HK-2 (cell line): ENCODE measurements around the gene ANKRD10.

ENCODE experiments used
- DNase-seq: peaks from one replicate; pipeline ENCODE4 v3.0.0-alpha.2; 2018; ENCODE audit not compliant: unreplicated experiment

The ANKRD10 gene

GRCh38 chr13:110885966-110886869, 28.7 kb downstream of the ANKRD10 start:
- no peak for DNase-seq

GRCh38 chr13:110885516-110885915, 29.4 kb downstream of the ANKRD10 start:
- DNase-seq = no peak

- DNase-seq = no peak
Observed at GRCh38 chr13:110884517-110884916, 30.4 kb downstream of the ANKRD10 start.

DNA sequence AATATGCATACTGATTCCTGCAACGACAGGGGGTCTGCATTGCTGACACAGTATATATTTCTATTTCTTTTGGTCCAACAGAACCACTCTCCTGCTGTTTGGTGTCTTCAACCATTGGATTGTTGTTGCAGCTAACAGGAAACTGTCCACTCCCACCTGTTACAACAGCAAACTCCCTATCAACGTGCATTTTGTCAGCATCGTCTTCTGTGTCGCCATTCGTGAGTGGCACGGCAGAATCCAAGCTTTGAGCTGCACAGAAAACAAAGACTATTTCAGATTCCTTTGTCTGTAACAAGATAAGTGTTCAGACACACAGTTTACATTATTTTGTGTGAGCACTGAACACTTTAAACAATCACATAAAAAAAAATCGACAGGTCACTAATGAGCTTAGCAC, 31.3 kb downstream of the ANKRD10 start:
- DNase-seq = no peak

GRCh38 chr13:110882972-110883371, 31.9 kb downstream of the ANKRD10 start:
- no peak for DNase-seq

DNA sequence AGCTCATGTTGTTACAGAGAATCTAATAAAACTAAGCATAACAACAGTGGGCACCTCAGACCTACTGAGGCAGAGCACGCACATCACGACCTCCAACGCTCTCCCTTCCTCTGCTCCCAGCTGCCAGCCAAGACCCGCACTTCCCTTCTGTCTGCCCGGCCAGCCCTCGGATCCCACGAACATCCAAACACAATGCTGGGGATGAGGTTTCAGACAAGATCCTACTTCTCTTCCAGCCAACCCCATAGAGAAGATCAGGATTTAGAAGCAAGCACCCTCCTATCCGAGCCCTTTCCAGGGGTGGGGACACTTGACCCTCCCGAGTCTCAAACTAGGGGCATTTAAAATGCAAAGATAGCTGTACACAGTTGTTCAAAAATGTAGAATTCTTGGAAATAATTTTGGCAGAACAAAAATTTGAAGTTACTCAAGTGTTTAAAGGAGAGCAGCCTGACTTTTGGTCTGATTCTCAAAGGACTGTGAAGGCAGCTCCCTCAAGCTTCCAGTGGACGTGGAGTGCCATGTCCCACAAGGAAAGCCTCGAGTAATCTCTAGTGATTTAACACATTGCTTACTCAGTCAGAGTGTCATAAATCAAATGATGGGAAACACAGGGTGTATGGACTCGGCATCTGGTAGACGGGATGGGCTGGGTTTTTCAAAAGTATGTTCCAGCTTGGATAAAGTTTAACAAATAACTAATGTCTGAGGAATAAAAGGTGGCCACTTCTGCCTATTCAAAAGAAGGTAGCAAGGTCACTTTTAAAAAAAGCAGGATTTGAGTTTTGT, 32.8 kb downstream of the ANKRD10 start:
- DNase-seq = no peak

DNA sequence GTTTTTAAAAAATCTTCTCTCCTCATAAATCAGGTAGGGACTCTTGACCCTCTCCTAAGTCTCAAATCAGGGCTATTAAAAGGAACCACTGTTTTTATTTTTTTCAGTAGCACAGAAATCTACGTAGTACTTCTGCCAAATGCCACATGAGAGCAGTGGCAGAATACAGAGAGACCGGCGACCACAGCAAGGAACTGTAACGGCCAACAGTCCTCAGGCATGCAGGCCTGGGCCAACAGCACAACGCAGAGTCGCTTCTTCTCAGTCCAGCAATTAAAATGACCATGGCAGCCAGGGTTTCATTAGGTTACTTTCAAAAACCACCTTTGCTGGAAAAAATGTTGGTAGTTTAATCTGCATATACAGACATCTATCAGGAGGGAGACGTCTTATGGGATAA, 34.2 kb downstream of the ANKRD10 start:
- no peak for DNase-seq

DNA sequence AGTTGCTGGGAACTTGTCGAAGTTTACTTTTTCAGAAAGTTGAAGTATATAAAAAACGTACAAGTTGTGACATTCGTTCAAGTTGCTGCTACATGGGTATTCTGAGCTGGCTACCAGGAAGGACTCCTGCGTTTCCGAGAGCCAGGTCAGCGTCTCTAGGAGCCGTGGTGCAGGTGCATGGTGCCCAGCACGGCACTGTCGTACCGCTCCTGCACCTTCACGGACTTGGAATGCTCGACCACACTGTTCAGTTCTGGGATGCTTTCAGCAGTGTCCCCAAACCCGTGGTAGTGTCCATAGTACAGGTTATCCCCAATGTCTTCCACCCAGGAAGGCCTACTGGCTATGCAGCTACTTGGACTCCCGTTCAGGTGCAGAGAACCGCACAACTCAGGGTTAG, 35.4 kb downstream of the ANKRD10 start:
- DNase-seq = no peak

- DNase-seq = no peak
Observed at GRCh38 chr13:110877737-110878258, 37.1 kb downstream of the ANKRD10 start.

- no peak for DNase-seq
Observed at GRCh38 chr13:110876609-110877008, 38.3 kb downstream of the ANKRD10 start.

DNA sequence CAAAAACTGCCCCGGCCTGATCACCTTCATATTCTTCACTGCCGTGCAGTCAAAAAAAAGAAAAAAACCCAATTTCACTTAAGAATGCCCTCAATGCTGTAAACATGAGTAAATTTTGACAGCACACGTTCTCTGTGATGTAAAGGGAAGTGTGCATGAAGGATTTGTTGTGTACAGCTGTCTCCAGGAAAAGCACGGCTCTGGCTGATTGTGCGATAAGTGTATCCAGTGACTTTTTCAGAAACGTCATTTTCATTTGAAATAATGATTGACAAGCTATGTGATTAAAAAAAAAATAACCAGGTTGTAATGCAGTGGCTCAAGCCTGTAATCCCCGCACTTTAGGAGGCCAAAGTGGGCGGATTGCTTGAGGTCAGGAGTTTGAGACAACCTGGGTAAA, 39.6 kb downstream of the ANKRD10 start:
- no peak for DNase-seq

- DNase-seq = peak; percentile 71
Observed at GRCh38 chr13:110874508-110874960, 40.3 kb downstream of the ANKRD10 start.

GRCh38 chr13:110873639-110874507, 41.0 kb downstream of the ANKRD10 start:
- no peak for DNase-seq

DNA sequence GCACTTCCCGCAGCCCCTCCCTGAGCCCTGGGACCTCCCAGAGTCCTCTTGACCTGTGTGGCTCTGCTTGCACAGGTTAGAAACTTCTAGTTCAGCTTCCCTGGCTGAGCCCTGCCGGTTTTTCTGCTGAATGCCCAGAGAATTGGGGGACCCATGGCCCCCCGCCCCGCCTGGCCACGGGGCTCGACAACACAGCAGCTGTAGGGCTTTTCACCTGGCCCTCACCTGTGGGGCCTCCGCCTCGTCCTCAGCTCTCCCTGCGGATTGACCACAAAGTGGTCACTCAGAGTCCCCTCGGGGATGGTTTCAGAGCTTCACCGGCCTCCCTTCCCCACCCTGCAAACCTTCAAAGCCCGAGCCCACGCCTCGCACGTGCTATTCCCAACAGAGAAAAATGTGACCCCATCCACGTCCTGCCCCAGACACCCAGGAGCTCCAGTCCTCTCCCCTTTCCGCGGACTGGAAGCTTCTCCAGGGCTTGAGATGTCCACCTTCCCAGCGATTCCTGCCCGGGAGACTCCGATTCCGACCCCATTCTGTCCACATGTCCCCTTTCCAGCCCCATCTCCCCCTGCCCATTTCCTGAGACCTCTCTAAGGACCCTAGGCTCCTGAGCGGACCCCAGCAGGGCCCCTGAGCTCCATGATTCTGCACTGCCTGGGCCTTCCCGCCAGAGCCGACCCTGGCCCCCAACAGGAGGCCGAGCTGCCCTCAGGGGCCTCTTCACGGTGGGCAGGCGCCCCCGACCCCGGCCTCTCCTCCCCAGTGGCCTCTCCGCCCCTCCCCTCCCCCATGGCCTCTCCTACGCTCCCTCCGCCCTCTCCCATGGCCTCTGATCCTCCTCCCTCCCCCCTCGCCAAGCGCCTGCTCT, 41.9 kb downstream of the ANKRD10 start:
- DNase-seq = no peak

DNA sequence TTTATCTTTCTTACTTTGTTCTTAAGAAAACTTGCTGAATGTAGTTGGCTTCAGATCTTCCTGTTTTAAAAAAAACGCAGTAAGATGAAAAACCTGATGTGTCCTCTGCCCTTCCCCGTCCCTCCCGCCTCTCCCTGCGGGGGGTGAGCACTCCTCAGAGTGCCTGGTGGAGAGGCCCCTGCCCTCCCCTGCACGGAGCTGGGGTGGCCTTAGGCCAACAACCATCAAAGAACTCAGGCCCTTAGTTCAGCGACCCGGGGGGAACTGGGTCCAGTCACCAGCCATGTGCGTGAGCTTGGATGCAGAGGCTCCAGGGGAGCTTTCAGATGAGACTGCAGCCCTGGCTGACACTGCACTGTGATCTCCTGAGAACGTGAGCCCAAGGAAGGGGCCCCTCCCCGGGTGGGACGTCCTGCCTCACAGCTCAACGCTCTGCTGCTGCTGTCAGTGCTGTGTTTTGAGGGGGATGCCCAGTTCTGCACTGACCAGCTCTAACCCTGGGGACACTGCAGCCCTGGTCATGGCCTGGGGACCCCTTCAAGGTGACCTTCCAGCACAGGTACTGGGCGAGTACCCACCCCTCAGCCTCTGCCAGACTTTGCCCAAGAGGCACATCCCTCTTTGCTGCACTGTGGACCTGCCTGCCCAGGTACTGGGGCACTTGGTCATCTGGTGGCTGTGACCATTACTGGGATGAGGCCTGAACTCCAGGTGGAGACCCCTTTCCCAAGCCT, 42.7 kb downstream of the ANKRD10 start:
- DNase-seq = no peak

DNA sequence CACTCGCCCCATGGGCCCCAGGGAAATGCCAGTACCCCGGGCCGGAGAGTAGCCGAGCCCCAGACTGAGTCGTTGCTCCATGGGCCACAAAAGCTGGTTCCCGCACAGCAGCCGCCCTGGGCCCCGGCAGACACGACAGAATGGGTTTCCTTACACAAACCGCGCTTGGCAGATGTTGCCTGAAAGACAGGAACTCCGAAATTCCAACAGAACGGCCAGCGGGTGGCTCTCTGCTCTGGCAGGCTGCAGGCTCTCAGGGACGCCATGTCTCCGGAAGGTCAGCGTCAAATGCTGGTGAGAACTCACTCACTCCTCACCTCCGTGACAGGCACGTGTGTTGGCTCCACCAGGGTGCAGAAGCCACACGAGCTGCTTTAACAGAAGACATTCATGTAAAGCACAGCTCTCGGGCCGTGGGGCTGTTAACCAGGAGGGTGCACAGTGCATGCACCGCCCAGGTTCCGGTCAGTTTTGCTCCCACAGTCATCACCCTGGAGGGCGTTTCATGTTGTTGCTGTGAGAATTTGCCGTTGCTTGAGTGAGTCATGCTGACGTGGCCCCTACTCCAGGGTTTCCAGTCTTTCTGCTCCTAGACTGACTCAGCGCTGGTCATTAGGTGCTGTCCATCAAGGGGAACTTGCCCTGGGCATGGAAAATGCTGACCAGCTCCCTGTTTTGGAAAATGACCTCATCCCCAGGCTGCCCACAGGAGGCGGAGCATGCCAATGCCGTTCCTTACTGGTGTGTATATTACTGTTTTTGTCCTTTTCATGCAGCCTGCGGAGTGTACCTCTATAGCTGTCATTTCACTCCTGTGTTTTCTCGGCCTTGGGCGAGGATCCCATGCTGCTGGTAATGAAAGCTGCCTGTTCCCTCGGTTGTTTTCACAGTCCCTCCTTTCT, 44.8 kb downstream of the ANKRD10 start:
- DNase-seq = peak; percentile 91

GRCh38 chr13:110869231-110869804, 45.6 kb downstream of the ANKRD10 start:
- no peak for DNase-seq

- DNase-seq = no peak
Observed at GRCh38 chr13:110868720-110869119, 46.1 kb downstream of the ANKRD10 start.

DNA sequence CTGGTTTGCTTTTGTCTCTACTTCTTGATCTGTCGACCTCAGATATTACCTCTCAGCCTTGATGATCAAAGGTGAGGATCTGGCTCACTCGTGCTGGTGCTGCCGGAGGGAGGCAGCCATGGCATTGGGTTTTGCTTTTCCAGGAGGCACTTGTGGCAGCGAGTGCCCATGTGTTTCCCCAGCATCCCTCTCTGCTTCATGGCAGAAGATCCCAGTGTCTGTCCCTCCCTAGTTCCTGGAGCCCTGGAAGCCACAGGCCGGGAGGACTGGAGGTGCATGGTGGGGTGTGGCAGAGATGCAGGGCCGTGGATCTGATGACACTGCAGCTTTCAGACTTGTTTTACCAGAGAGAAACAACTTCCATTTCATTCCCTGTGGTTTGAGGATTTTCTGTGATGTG, 47.5 kb downstream of the ANKRD10 start:
- DNase-seq = no peak
